Stimulated activated naive CD8-positive, alpha-beta T cell treated with anti-CD3 and anti-CD28 coated beads, Interleukin-15, Interleukin-2, amounts not matched to agents 100 U/mL and 50 U/mL, for 24 hours (primary cell): ENCODE results near the gene HOXB6.

Experiments
- ATAC-seq: fragments of 150-1000 bp; cut with Tn5 transposase; one replicate; pipeline ENCODE4 v1.10.0; 2021
- DNase-seq: peaks from one replicate; pipeline ENCODE4 v3.0.0; 2021

Gene HOXB6

DNA sequence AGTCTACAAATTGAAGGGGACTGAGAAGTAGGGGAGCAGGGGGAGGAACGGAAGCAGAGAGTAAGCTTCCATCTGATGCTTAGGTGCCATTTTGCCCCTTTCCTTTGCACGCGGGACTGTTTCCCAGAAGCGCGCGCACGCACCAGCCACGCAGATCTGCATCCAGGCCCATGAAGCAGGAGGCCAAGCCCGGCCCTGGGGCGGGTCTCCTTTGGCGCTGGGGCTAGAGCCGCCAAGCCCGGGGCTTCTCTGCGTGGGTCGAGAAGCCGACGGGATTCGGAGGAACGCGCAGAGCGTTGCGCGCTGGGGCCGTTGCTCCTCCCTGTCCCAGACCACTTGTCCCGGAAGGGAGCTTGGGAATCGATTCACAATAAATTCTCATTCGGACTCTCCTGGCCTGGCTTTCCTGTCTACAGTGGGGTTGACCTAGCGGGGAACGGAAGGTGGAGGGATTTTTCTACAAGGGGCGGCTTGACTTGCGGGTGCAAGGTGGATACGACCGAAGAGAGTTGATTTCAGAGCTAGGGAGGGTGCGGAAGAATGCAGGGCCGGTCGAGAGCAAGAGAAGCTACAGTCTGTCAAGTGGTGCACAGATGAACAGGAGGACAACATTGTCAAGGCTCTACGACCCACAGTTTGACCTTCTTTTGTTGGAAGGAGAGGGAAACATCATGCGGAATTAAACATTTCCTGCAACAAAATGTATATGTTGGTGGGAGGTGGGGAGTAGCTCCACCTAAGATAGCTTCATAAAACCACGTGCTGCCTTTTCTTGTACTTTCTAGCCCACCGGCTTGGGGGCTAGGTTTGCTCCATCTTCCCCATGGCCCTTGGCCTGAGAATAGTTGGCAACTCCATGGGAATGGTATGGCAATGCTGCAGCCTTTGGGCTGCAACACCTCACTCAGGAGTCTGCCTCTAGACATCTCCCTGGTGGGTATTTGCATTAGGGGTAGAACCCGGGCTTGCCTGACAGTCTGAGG, 16.9 kb upstream of the HOXB6 start:
- no peak for DNase-seq
- ATAC-seq, result no peak

DNA sequence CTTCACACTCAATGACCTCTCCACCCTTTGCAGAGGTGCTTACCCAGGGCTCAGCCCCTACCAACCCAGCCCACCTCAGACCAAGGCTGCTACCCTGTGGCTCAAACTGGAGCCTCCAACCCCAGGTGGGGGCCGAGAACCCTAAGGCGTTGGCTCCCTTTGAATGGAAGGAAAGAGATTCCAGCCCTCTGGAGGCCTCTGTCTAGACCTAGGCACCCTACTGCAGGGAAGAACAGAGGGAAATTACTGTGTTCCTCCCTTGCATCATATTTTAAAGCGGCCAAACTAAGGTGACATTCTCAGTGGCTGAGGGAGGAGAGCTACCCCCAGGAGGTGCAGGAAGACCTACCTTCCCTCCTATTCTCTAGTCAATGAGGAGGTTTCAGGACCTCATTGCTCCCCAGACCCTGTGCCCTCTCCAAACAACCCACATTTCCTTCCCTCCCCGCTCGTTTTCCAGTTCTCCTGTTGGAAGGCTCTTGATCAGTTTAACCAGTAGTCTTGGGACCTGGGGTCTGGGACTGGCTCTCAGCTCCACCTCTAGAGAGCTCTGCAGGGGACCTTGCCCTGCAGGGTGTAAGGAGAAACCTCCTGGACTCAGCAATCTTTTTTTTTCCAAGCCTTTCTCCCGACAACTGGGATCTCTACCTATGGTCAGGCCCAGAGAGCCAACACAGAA, 15.8 kb upstream of the HOXB6 start:
- ATAC-seq (no peak), DNase-seq (no peak)

DNA sequence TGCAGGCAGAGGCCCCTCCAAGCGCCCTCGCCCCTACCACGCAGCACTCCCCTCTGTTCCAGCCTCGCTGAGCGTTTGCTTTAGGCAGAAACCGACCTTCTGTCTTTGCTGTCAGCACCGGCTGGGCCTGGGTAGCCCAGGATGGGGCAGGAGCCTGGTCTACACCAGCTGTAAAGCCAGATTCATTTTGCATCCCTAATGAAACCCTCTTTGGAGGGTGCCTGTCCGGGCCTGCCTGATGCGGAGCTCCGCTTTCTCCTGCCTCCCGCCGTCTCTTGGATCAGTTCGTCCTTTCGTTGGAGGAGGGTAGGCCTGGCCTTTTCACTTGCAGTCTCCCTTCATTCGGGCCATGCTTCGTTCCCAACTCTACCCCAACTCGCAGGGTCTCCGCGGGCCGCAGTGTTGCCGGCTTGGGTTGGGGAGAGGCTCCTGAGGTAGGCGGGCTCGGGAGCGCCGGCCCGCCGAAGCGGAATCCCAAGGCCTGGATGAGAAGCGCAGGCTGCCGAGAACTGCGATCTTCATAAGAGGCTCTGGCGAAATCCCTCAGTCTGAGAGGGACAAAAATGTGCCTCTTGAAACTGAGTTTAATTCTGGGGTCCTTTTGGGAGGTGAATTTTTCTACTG, 15.2 kb upstream of the HOXB6 start:
- DNase-seq (no peak), ATAC-seq (no peak)

DNA sequence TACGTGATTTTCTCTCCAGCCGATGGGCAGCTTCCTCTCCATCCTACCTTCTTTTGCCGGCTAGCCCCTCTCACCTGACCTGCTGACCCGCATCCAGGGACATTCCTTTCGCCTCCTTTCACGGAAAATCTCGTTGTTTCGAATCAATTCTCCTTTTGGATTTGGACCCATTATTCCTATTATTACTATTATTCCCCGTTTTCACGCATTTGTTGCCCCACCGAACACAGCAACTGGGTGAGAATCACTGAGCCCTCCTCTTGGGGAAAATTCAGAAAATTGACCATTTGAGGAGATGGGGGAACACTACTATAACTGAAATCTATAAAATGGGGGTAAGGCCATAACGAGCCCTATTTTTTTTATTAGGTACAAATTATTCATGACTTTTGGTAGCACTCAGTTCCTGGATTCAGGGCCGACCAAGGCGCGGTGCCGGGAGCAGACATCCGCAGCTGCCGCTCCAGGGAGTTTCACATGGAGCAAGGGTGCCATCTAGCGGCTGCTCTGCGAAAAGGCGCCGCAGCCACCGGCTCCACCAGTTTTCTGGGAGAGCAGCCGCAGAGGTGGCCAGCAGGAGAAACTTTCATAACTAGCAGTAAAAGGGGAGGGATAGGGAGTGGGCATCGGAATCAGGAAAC, 13.6 kb upstream of the HOXB6 start:
- ATAC-seq (peak; percentile 42), DNase-seq (peak; percentile 90)

DNA sequence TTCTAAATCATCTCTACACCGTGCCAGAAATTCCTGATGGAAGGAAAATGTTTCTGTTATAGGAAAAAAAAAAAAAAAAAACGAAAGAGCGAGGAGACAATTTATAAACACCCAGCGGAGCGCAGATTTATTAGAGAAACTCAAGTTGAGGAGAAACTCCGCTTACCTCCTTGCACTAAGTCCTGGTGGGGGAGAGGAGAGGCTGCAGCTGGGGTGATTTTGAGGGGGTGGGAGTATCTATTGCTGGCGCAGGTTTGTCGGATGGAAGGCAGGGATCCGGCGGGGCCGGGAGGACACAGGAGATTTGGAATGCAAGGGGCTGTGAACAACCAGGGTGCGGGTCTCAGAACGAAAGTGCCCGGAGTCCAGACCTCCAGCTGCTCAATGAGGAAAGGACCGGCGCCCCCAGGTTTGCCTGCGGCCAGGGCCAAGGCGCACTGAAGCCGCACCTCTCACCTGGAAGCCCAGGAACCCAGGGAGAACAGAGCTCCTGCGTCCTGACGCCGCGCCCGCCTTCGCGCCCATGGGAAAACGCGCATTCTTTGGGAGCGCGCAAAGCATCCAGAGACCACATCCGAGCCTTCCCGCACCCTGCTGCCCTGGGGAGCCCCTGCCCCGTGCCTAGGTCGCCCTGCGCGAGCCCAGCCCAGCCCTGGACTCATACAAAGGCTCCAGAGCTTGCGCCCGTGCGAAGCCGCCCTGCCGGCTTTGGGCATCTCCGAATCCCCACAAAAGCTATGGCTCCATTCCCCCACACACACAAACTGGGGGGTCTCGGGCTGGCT, 12.9 kb upstream of the HOXB6 start:
- DNase-seq (no peak), ATAC-seq (no peak)

DNA sequence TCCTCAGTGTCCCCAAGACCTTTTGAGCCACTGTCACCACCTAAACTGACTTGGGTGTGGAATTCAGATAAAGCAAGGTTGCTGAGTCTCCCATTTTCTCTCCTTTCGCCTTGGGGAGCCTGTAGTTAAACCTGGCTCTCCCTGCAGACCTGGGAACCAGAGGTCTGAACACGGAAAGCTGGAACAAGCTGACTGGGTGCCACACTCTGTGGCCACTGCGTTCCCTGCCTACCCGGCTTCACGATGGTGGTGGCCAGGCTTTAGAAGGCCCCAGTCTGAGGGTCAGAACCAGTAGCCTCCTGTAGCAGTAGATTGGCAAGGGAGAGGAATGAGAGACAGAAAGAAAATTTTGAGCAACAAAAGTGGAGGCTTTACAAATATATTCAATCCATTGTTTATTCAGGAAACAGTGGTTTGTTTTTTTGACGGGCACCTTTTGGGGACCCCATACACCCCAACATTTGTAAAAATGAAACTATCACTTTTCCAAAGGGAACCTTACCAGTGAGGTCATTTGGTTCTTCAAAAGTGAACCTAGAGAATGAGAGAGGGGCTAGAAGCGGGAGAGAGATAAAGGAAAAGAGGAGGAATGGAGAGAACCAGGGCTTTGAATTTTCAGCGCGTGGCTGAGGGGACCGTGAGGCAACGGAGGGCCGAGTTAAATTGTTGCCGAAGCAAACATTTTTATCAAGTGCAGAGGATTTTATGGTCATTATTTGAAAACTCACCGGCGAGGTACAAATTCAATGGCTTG, 12.1 kb upstream of the HOXB6 start:
- no peak for ATAC-seq
- no peak for DNase-seq

DNA sequence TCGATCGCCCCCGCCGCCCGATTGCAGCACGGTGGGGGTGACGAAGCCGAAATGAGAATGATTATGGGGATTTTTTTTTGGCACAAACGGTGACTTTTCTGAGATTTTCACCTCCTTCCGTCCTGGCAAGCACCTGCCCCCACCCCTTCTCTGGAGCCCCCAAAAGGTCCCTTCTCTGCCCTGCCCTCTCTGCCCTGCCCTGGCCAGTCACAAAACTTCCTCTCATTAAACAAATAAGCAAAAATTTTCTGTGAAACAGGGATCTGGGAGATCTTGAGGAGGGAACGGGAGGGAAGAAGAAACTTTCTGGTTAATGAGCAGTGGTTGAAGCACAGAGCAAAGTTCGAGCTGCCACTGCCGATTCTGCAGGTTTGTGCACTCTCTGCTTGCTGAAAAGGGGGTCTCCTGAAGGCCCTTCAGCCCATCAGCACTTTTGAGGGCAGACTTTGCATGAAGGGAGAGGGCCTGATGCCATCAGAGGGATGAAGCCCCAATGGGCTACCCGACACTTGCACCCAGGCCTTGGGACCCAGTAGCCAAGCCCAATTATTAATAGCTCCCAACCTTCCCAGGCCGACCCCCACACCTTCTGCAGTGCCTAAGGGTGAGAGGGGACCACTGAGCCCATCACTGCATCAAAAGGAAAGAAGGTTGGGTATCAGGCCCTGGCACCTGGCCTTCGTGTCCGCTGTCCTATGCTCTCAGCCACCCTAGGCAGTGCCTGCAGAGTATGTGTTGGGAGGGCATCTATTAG, 11.4 kb upstream of the HOXB6 start:
- no peak for DNase-seq

DNA sequence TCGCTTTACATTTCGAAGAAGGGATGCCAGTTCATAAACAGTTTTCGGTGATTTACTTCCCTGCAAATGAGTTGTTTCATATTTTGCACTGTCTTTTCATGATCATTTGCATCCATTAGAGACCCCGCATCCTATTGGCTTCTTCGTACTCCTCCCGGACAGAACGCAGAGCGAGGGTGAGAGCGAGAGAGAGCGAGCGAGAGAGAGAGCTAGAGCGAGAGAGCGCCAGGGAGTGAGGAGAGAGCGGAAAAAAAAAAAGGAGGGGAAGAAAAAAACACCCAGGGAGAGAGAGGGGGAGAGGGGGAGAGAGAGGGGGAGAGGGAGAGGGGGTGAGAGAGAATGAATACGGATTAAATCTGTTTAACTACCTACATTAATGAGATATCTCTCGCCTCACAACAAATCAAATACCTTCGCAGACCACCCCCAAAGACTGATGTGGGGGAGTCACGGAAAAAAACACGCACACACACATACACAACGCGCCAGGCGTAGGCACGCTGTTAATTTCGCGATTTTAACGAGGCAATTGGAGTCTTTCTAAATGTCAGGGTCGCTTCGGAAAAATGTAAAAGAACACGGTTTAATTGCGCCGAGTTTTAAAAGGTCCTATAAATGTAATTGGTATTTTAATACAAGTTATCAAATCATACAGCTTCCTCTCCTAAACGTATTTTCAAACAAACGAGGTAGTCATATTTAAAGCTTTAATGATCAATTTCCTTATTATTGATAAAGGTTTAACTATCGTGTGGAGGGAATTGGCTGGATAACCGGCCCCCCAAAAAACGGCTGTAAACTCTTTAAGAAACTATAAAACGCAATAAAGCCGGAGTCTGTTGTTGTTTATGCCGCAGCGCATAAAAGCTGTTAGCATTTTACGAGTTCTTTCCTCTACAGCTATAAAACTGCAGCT, 10.5 kb upstream of the HOXB6 start, which contains the start of gene HOXB8:
Gene HOXB8 (minus strand): TSS at position 246 of the 916 bp plus-strand sequence. CDS start 588 bp downstream, outside the sequence.
- DNase-seq, result no peak
- ATAC-seq, result no peak

More for the DNA sequence above, 11.4 kb upstream of the HOXB6 start:
- ATAC-seq, result no peak

DNA sequence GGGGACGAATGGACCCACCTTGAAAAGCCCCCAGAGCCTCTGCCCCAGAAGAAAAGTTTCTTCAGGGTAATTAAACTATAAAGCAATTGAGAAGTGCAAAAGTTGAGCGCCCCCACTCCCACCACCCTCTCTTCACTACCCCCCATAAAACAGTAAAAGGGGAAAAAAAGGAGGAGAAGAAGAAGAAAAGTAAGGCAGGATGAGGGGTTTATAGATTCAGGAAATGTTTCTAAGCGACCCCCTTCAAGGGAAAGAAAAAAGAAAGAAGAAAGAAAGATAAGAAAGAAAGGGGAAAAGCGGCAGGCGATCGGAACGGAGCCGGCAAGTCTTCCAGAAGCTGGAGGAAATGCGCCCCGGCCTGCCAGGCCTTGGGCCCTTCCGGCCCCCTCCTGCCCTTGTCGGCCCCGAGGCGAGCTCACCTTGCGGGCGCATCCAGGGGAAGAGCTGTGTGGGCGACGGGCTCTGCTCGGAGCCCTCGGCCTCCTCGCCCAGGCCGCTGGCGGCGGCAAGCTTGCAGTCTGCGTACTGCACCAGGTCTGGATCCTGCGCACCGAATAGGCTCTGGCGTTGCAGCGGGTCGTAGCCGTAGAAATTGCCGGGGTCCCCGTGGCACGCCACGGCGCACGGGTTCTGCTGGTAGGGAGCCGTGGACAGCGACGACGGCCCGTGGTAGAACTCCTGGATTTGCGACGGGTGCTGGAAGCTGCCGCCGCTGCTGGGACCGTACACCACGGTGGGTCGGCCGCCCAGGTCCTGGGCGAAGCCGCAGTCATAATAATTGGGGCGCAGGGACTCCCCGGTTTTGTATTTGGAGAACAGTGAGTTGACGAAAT, 9.3 kb upstream of the HOXB6 start:
- ATAC-seq (no peak), DNase-seq (peak; percentile 30)

DNA sequence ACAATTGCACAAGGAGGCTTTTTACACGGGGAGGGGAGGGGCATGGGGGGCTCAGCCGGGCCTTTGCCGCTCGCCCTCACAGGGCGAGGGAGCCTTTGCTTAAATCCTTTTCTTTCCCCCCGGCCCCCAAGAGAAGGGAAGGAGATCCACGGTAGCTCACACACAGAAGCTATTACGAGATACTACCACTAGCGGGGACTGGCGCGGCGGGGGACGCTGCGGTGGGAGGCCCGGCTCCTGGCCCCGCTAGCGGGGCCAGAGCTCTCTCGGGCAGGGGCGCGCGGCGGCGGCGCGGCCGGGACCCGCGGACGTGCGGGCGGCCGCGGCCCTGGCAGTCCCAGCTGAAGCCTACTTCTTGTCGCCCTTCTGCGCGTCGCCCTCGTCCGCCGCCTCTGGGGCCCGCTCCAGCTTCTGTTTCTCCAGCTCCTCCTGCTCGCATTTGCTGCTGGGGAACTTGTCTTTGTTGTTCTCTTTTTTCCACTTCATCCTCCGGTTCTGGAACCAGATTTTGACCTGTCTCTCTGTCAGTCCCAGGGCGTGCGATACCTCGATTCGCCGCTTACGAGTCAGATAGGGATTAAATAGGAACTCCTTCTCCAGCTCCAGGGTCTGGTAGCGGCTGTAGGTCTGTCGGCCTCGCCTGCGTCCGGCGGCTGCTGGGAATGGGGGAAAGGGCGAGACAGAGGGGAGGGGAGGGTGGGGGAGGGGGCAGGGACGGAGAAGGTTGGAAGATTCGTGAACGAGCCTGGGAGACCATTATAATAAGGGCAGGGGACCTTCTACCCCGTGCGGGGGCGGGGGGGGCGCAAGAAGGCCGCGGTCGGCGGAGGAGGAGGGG, 8.3 kb upstream of the HOXB6 start:
- ATAC-seq, result peak; percentile 53
- DNase-seq, result peak; percentile 53

DNA sequence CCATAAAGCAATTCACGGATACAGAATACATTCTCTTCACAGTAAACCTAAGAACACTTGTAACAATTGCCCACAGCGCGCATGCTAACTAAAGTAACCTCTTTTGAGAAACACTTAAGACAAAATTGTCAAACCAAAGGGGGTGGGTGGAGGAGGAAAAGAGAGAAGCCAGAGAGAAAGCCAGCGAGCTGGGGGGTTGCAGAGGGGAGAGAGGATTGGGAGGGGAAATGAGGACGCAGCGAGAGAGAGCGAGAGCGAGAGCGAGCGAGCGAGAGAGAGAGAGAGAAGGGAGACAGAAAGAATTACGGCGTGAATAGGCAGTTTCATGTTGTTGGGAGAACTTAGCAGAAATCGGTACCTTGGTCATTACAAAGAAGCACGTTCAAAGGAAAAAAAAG, 7.7 kb upstream of the HOXB6 start:
- DNase-seq (no peak), ATAC-seq (no peak)

DNA sequence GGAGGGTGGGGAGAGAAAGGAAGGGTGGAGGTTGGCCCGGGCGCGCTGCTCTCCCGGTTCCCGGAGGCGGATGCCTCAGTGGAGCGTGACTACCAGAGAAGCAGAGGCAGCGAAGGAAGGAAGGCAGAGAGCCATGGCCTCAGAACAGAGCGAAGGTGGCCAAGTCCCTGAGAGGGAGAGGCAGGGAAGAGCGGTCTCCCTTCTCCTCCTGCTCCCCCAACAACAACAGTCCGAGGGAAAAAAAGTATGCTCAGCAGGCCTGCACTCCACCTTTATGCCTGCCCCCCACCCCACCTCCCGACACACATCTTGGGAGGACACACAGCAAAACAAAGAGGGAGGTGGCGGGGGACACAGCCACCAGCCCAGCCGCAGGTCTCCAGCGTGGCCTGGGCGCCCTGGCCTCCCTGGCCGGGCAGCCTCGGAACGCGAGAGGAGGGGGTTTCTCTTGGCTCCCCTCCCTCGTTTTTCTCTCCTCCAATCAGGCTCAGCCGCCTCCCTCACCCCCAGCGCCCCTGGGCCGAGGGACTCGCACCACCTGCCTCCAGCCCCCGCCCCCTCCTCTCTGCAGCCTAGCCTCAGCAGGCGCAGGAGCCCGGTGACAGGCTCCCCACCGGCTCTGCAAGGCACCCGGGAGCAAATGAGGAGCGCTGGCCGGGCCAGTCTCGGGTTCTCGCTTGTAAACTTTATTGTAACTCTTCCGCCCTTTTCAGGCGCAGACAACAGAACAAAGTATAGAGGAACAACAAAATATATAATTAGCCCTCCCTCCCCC, 7.1 kb upstream of the HOXB6 start:
- DNase-seq (peak; percentile 31), ATAC-seq (no peak)

DNA sequence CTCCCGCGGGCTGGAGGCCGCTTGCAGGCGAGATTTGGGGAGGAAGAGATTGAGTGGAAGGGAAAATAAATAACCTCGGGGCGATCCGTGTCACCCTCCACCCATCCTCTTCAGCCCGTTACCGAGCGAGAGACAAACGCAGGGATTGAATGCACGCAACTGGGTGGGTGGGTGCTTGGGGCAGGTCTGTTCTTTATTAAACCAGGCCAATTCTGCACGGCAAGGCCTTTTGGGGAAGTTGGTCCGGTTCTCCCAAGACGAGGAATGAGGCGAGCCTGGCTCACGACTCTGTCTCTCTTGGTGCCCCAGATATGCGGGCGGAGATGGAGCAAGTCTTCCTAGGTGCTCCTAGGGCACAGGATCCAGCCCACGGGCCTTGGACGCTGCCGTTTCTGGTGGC, 6.4 kb upstream of the HOXB6 start:
- DNase-seq (no peak), ATAC-seq (no peak)

DNA sequence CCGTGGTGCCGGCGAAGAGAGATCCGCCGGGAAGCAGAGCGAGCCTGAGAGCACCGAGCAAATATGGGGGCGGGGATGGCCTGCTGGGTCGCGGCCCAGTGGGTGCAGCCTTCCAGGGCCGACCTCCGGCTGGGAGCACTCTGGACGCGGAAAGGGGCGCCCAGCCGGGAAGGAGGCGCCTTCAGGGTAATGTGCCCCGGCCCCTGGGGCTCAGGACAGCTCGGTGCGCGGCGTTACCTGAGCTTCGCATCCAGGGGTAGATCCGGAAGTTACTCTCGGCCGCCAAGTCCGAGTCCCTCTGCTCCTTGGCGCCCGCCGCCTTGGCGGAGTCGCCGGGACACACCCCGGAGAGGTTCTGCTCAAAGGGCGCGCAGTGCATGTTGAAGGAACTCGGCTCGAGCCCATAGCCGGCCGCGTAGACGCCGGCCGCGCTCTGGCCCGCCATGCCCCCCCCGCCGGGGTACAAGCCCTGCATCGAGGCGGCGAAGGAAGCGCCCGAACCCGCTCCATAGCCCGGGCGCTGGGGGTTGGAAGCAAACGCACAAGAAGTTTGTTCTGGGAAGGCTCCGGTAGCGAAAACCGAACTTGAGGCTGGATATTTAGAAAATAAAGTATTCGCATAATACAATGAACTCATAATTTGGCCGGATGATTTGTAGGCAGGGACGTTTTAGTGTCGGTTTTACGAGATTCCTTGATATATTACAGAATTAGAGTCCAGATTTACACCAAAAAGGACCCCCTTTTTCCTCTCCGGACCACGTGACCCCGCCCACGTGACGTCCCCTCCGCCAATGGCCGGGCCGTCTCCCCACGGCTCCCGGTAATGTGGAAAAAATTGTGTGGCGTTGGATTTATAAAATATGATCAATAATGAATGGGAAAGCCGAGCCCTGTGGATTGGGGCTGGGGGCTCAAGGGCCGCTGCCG, 5.8 kb upstream of the HOXB6 start, which contains the start of gene HOXB7:
Gene HOXB7 (minus strand): TSS at position 736 of the 930 bp plus-strand sequence. CDS start 99 bp downstream, at position 637.
- peak; percentile 85 for DNase-seq
- peak; percentile 39 for ATAC-seq

DNA sequence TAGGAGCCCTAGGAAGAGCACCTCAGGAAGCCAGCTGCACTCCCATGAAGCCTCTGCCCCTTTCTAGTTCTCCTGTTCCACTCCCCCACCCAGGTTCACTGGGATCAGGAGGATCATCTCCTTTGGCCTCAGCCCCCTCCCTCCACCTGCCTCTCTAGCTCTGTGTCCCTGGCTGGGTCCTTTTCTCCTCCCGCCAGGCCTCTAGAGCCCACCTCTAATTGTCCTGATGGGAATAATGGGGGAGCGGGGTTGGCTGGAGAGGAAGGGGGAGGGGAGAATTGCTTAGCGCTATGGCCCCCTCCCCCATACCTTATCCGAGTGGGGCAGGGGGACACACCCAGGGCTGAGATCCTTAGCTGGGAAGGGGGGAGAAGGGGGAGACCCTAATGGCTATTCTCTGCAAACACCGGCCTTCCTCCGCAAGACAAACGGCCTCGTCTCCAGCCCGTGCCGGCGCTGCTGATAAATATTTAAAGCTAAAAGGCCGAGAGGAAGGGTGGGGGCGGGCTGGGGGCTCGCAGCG, 5.0 kb upstream of the HOXB6 start:
- ATAC-seq, result no peak

More for the DNA sequence above, 5.0 kb upstream of the HOXB6 start:
- DNase-seq, result no peak
